Activated effector memory CD4-positive, alpha-beta T cell treated with anti-CD3 and anti-CD28 coated beads, Interleukin-2, amount 50 U/mL, for 16 hours (primary cell): ENCODE measurements around the gene ETS2.

Experiments used
- DNase-seq: peaks from one replicate; pipeline ENCODE4 v3.0.0-alpha.2; 2020

Gene ETS2

GRCh38 chr21:38802050-38803026 lies 3.4 kb upstream of the ETS2 start:
- no peak for DNase-seq

- no peak for DNase-seq
Observed at GRCh38 chr21:38803075-38803660, 2.6 kb upstream of the ETS2 start.

GRCh38 chr21:38804030-38804788 lies 1.5 kb upstream of the ETS2 start:
- no peak for DNase-seq

GRCh38 chr21:38804789-38805327 lies 871 bp upstream of the ETS2 start:
- DNase-seq: peak; percentile 78

GRCh38 chr21:38806153-38806941 lies 618 bp downstream of the ETS2 start:
- peak; percentile 74 for DNase-seq

GRCh38 chr21:38806942-38807284 lies 1.2 kb downstream of the ETS2 start:
- no peak for DNase-seq

- DNase-seq: no peak
Observed at GRCh38 chr21:38807441-38807871, 1.7 kb downstream of the ETS2 start.

GRCh38 chr21:38807986-38808385 lies 2.3 kb downstream of the ETS2 start:
- no peak for DNase-seq

- no peak for DNase-seq
Observed at GRCh38 chr21:38809198-38809878, 3.6 kb downstream of the ETS2 start.

- DNase-seq: no peak
Observed at GRCh38 chr21:38810034-38810825, 4.5 kb downstream of the ETS2 start.

GRCh38 chr21:38810826-38811164 lies 5.1 kb downstream of the ETS2 start:
- no peak for DNase-seq

- no peak for DNase-seq
Observed at GRCh38 chr21:38811257-38811656, 5.5 kb downstream of the ETS2 start.

GRCh38 chr21:38813143-38813542 lies 7.4 kb downstream of the ETS2 start:
- DNase-seq: no peak

- no peak for DNase-seq
Observed at GRCh38 chr21:38813547-38813946, 7.8 kb downstream of the ETS2 start.

GRCh38 chr21:38814126-38815059 lies 8.7 kb downstream of the ETS2 start:
- DNase-seq: no peak

GRCh38 chr21:38815060-38815405 lies 9.3 kb downstream of the ETS2 start:
- DNase-seq: no peak

- DNase-seq: no peak
Observed at GRCh38 chr21:38816400-38816977, 10.8 kb downstream of the ETS2 start.

- no peak for DNase-seq
Observed at GRCh38 chr21:38817371-38818324, 11.9 kb downstream of the ETS2 start.
